ENCODE data around the gene CCDC92B.

Gene CCDC92B

GRCh38 chr17:2780931-2781454 lies 31.5 kb upstream of the CCDC92B start:
- TF ChIP-seq, protein P1, sequence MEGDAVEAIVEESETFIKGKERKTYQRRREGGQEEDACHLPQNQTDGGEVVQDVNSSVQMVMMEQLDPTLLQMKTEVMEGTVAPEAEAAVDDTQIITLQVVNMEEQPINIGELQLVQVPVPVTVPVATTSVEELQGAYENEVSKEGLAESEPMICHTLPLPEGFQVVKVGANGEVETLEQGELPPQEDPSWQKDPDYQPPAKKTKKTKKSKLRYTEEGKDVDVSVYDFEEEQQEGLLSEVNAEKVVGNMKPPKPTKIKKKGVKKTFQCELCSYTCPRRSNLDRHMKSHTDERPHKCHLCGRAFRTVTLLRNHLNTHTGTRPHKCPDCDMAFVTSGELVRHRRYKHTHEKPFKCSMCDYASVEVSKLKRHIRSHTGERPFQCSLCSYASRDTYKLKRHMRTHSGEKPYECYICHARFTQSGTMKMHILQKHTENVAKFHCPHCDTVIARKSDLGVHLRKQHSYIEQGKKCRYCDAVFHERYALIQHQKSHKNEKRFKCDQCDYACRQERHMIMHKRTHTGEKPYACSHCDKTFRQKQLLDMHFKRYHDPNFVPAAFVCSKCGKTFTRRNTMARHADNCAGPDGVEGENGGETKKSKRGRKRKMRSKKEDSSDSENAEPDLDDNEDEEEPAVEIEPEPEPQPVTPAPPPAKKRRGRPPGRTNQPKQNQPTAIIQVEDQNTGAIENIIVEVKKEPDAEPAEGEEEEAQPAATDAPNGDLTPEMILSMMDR (IDR thresholded peaks at IDR 0.05; ENCODE audit: low read depth, low read length): no peak
- TF ChIP-seq EZH2phosphoT487 (IDR thresholded peaks at IDR 0.05; ENCODE audit: low read depth): no peak
- Histone ChIP-seq H3K4me1 (ENCODE audit: low read length) (peaks cover under 1% of the 10 kb centered on the region; the same call in 1 of the 2 replicates), H3K4me2 (ENCODE audit: low read length) (no peak overlapping the region)

GRCh38 chr17:2780256-2780655 lies 30.8 kb upstream of the CCDC92B start:
- Histone ChIP-seq H2AFZ (ENCODE audit: low read depth, low read length) (no peak overlapping the region), H3K4me1 (ENCODE audit: low read length) (no peaks in the 10 kb centered on the region), H3K4me2 (ENCODE audit: low read length) (no peak overlapping the region)

More at GRCh38 chr17:2780931-2781454, 31.5 kb upstream of the CCDC92B start:
- Histone ChIP-seq H3K4me3 (ENCODE audit: low read length) (no peak overlapping the region), H3K27me3 (ENCODE audit: low read depth, low read length) (no peaks in the 10 kb centered on the region), H3K9me3 (ENCODE audit: insufficient read depth, low read length) (no peaks in the 10 kb centered on the region), H3K9ac (ENCODE audit: low read length) (no peak overlapping the region), H3K27ac (ENCODE audit: low read length) (no peak overlapping the region), H3K79me2 (ENCODE audit: low read length) (no peaks in the 10 kb centered on the region), H3K36me3 (replicated peaks; ENCODE audit: low read depth, low read length) (no peaks in the 10 kb centered on the region), H4K20me1 (ENCODE audit: insufficient read depth, low read length) (no peaks in the 10 kb centered on the region), H2AFZ (ENCODE audit: low read depth, low read length) (no peak overlapping the region)

GRCh38 chr17:2779545-2779944 lies 30.1 kb upstream of the CCDC92B start:
- no peaks in the 10 kb centered on the region for H3K4me1 ChIP-seq (ENCODE audit: low read length)
- no peak overlapping the region for H3K4me2 ChIP-seq (ENCODE audit: low read length)
- no peak overlapping the region for H3K4me3 ChIP-seq (ENCODE audit: low read length)
- no peaks in the 10 kb centered on the region for H3K9me3 ChIP-seq (ENCODE audit: insufficient read depth, low read length)
- no peaks in the 10 kb centered on the region for H3K79me2 ChIP-seq (ENCODE audit: low read length)
- H2AFZ ChIP-seq (ENCODE audit: low read depth, low read length): no peak overlapping the region
- H4K20me1 ChIP-seq (ENCODE audit: insufficient read depth, low read length): no peaks in the 10 kb centered on the region
- H3K36me3 ChIP-seq (replicated peaks; ENCODE audit: low read depth, low read length): no peaks in the 10 kb centered on the region
- TF ChIP-seq, protein P1 (IDR thresholded peaks at IDR 0.05; ENCODE audit: low read depth, low read length): no peak
- TF ChIP-seq EZH2phosphoT487 (IDR thresholded peaks at IDR 0.05; ENCODE audit: low read depth): no peak
- H3K27me3 ChIP-seq (ENCODE audit: low read depth, low read length): no peaks in the 10 kb centered on the region
- no peak overlapping the region for H3K27ac ChIP-seq (ENCODE audit: low read length)
- H3K9ac ChIP-seq (ENCODE audit: low read length): no peak overlapping the region

More at GRCh38 chr17:2780256-2780655, 30.8 kb upstream of the CCDC92B start:
- H3K79me2 ChIP-seq (ENCODE audit: low read length): no peaks in the 10 kb centered on the region
- H4K20me1 ChIP-seq (ENCODE audit: insufficient read depth, low read length): no peaks in the 10 kb centered on the region
- no peaks in the 10 kb centered on the region for H3K9me3 ChIP-seq (ENCODE audit: insufficient read depth, low read length)
- no peak for TF ChIP-seq EZH2phosphoT487 (IDR thresholded peaks at IDR 0.05; ENCODE audit: low read depth)
- TF ChIP-seq, protein P1 (IDR thresholded peaks at IDR 0.05; ENCODE audit: low read depth, low read length): no peak
- H3K27ac ChIP-seq (ENCODE audit: low read length): no peak overlapping the region
- H3K9ac ChIP-seq (ENCODE audit: low read length): no peak overlapping the region
- H3K4me3 ChIP-seq (ENCODE audit: low read length): no peak overlapping the region
- H3K27me3 ChIP-seq (ENCODE audit: low read depth, low read length): no peaks in the 10 kb centered on the region
- H3K36me3 ChIP-seq (replicated peaks; ENCODE audit: low read depth, low read length): no peaks in the 10 kb centered on the region

- Histone ChIP-seq H4K20me1 (ENCODE audit: insufficient read depth, low read length) (no peaks in the 10 kb centered on the region), H3K4me2 (ENCODE audit: low read length) (no peak overlapping the region), H3K36me3 (replicated peaks; ENCODE audit: low read depth, low read length) (no peaks in the 10 kb centered on the region), H3K4me1 (ENCODE audit: low read length) (no peaks in the 10 kb centered on the region), H3K27ac (ENCODE audit: low read length) (no peak overlapping the region), H3K9me3 (ENCODE audit: insufficient read depth, low read length) (no peaks in the 10 kb centered on the region), H3K79me2 (ENCODE audit: low read length) (no peaks in the 10 kb centered on the region), H3K9ac (ENCODE audit: low read length) (no peak overlapping the region), H3K27me3 (ENCODE audit: low read depth, low read length) (no peaks in the 10 kb centered on the region), H3K4me3 (ENCODE audit: low read length) (no peak overlapping the region), H2AFZ (ENCODE audit: low read depth, low read length) (no peak overlapping the region)
- TF ChIP-seq, protein P1 (IDR thresholded peaks at IDR 0.05; ENCODE audit: low read depth, low read length): no peak
- TF ChIP-seq EZH2phosphoT487 (IDR thresholded peaks at IDR 0.05; ENCODE audit: low read depth): no peak
Measured at GRCh38 chr17:2778489-2778888, 29.0 kb upstream of the CCDC92B start.

Measured in OCI-LY3 (cell line).